Neural progenitor cell (in vitro differentiated cells): ENCODE measurements around the gene EYA3. TPM values are rescaled to one million over a fixed set of nuclear protein-coding genes. Genes with fewer than 3 reads are reported as not detected.

Source experiments
- DNase-seq: peaks from one replicate; pipeline ENCODE4 v3.0.0-alpha.2; 2016; ENCODE audit warnings: low spot score
- H2AFZ ChIP-seq: fragments of 200-600 bp; sonication (generic); replicated peaks from 2 replicates; pipeline ENCODE4 v1.6.1; 2016; ENCODE audit warnings: antibody characterized with exemption
- H3F3A ChIP-seq: fragments of 200-600 bp; sonication (generic); 2 replicates; pipeline ENCODE4 v1.6.1; 2016; ENCODE audit warnings: antibody characterized with exemption, low read depth
- H3K27ac ChIP-seq: fragments of 200-600 bp; sonication (generic); 2 replicates; pipeline ENCODE4 v1.5.1; 2016; ENCODE audit warnings: mild to moderate bottlenecking
- H3K27me3 ChIP-seq: fragments of 200-600 bp; sonication (generic); 2 replicates; pipeline ENCODE4 v1.6.1; 2016; ENCODE audit warnings: mild to moderate bottlenecking, moderate library complexity
- H3K36me3 ChIP-seq: fragments of 200-600 bp; sonication (generic); 2 replicates; pipeline ENCODE4 v1.5.1; 2016
- H3K4me1 ChIP-seq: fragments of 200-600 bp; sonication (generic); 2 replicates; pipeline ENCODE4 v1.6.1; 2016; ENCODE audit warnings: mixed run types
- H3K4me2 ChIP-seq: fragments of 200-600 bp; sonication (generic); 2 replicates; pipeline ENCODE4 v1.6.1; 2016
- H3K4me3 ChIP-seq: fragments of 200-600 bp; sonication (generic); 2 replicates; pipeline ENCODE4 v1.5.1; 2016
- H3K79me2 ChIP-seq: fragments of 200-600 bp; sonication (generic); 2 replicates; pipeline ENCODE4 v1.6.1; 2016; ENCODE audit warnings: low read depth
- H3K9ac ChIP-seq: fragments of 200-600 bp; sonication (generic); 2 replicates; pipeline ENCODE4 v1.6.1; 2016
- H3K9me3 ChIP-seq: fragments of 200-600 bp; sonication (generic); 2 replicates; pipeline ENCODE4 v1.5.1; 2016; ENCODE audit warnings: low read depth
- H4K20me1 ChIP-seq: fragments of 200-600 bp; sonication (generic); 2 replicates; pipeline ENCODE4 v1.6.1; 2016; ENCODE audit warnings: low read depth
- H3K27ac Mint-ChIP-seq: 3 replicates; pipeline ENCODE4 v1.8.0; 2021; ENCODE audit warnings: mixed read lengths
- H3K27me3 Mint-ChIP-seq: 2 replicates; pipeline ENCODE4 v1.8.0; 2022; ENCODE audit warnings: low read depth, mild to moderate bottlenecking, inconsistent platforms, moderate library complexity, mixed read lengths; ENCODE audit not compliant: insufficient read depth
- H3K36me3 Mint-ChIP-seq: 3 replicates; pipeline ENCODE4 v1.8.0; 2021; ENCODE audit warnings: mixed read lengths
- H3K4me1 Mint-ChIP-seq: 3 replicates; pipeline ENCODE4 v1.8.0; 2021; ENCODE audit warnings: mixed read lengths
- H3K4me3 Mint-ChIP-seq: 3 replicates; pipeline ENCODE4 v1.8.0; 2021; ENCODE audit warnings: mild to moderate bottlenecking, moderate library complexity, mixed read lengths
- H3K9me3 Mint-ChIP-seq: 3 replicates; pipeline ENCODE4 v1.8.0; 2020; ENCODE audit warnings: mixed read lengths
- EZH2 ChIP-seq: fragments of 200-600 bp; sonication (generic); IDR thresholded peaks from 2 replicates; pipeline ENCODE4 v1.6.1; 2017; ENCODE audit warnings: antibody characterized with exemption, mild to moderate bottlenecking, moderate library complexity
- EZH2phosphoT487 ChIP-seq: fragments of 200-600 bp; sonication (generic); IDR thresholded peaks from 2 replicates; pipeline ENCODE4 v1.6.1; 2017; ENCODE audit warnings: antibody characterized with exemption
- total RNA-seq: library from RNA; depleted of rRNA; stranded (reverse); fragments of >200 nt; gene quantifications from 2 replicates; pipeline ENCODE4 v1.2.3, GENCODE V29; 2015; ENCODE audit warnings: low replicate concordance
- TF ChIP-seq, protein P1 (sequence below): fragments of 200-600 bp; sonication (generic); IDR thresholded peaks from 2 replicates; pipeline ENCODE4 v1.5.1; 2017; ENCODE audit warnings: antibody characterized with exemption, mild to moderate bottlenecking

Gene EYA3
- total RNA-seq, 1 donor from 2014 or later, result 32.9 TPM

- H3K27ac Mint-ChIP-seq, result no peak overlapping the region
These were observed 19.6 kb upstream of the EYA3 start for GRCh38 chr1:28108001-28108400.

DNA sequence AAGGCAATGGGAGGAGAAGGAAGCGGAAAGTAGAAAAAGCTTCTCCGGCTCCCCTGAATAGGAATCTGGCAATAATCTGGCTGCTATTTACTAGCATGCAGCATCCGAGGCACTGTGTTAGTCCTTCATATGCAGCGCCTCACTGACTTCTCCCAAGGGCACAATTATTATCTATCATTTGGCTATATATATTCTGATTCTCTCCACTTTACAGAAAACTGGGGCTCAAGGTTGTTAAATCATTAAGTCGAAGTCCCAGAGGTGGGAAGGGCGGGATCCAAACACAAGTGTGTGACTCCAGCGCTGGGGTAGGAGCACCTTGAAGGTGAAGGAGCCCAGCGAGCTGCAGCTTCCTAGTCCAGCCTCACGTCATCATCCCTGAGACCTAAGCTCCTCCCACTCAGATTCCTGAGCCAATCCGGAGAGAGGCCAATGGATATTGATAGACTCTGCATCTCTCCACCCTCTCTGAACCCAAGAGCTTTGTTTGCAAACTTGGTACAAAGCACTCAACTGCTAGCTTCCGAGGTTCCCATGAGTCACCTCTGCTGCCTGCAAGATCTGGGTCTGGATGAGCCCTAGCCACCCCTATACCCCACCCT is 16.6 kb upstream of the EYA3 start:
- Histone ChIP-seq H3K27me3 (no peaks in the 10 kb centered on the region), H3K4me1 (no peaks in the 10 kb centered on the region), H3K4me3 (peak overlapping the region; percentile 36), H3K9ac (no peak overlapping the region), H3K36me3 (no peaks in the 10 kb centered on the region), H3K27ac (no peak overlapping the region), H4K20me1 (no peaks in the 10 kb centered on the region), H2AFZ (peak overlapping the region; percentile 95), H3K9me3 (no peaks in the 10 kb centered on the region), H3F3A (peaks cover 11% of the 10 kb centered on the region), H3K4me2 (peak overlapping the region; percentile 72), H3K79me2 (no peaks in the 10 kb centered on the region)
- Mint-ChIP-seq H3K4me3 (peak overlapping the region; percentile 67), H3K36me3 (no peaks in the 10 kb centered on the region), H3K9me3 (no peaks in the 10 kb centered on the region), H3K4me1 (peaks cover 8% of the 10 kb centered on the region), H3K27ac (no peak overlapping the region), H3K27me3 (peaks cover 2% of the 10 kb centered on the region)
- TF ChIP-seq EZH2 (no peak), EZH2phosphoT487 (no peak)
- TF ChIP-seq, protein P1, sequence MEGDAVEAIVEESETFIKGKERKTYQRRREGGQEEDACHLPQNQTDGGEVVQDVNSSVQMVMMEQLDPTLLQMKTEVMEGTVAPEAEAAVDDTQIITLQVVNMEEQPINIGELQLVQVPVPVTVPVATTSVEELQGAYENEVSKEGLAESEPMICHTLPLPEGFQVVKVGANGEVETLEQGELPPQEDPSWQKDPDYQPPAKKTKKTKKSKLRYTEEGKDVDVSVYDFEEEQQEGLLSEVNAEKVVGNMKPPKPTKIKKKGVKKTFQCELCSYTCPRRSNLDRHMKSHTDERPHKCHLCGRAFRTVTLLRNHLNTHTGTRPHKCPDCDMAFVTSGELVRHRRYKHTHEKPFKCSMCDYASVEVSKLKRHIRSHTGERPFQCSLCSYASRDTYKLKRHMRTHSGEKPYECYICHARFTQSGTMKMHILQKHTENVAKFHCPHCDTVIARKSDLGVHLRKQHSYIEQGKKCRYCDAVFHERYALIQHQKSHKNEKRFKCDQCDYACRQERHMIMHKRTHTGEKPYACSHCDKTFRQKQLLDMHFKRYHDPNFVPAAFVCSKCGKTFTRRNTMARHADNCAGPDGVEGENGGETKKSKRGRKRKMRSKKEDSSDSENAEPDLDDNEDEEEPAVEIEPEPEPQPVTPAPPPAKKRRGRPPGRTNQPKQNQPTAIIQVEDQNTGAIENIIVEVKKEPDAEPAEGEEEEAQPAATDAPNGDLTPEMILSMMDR, result no peak
- DNase-seq, result peak; percentile 71

More at GRCh38 chr1:28108001-28108400, 19.6 kb upstream of the EYA3 start:
- Histone ChIP-seq H2AFZ (no peak overlapping the region), H3K4me3 (no peak overlapping the region), H3F3A (peaks cover 11% of the 10 kb centered on the region), H3K79me2 (no peaks in the 10 kb centered on the region), H3K36me3 (no peaks in the 10 kb centered on the region), H3K4me2 (no peak overlapping the region), H3K4me1 (no peaks in the 10 kb centered on the region), H3K9me3 (no peaks in the 10 kb centered on the region), H4K20me1 (no peaks in the 10 kb centered on the region), H3K27me3 (no peaks in the 10 kb centered on the region), H3K9ac (no peak overlapping the region), H3K27ac (no peak overlapping the region)
- no peaks in the 10 kb centered on the region for H3K36me3 Mint-ChIP-seq
- no peak for DNase-seq
- no peaks in the 10 kb centered on the region for H3K9me3 Mint-ChIP-seq
- H3K4me1 Mint-ChIP-seq, result peaks cover 8% of the 10 kb centered on the region
- H3K4me3 Mint-ChIP-seq, result no peak overlapping the region
- peaks cover 4% of the 10 kb centered on the region for H3K27me3 Mint-ChIP-seq
- TF ChIP-seq EZH2phosphoT487 (no peak), EZH2 (no peak)
- TF ChIP-seq, protein P1, result no peak

GRCh38 chr1:28102189-28102588 is 13.8 kb upstream of the EYA3 start:
- no peaks in the 10 kb centered on the region for H3K4me1 ChIP-seq
- no peaks in the 10 kb centered on the region for H4K20me1 ChIP-seq
- Mint-ChIP-seq H3K4me3 (no peak overlapping the region), H3K27me3 (peaks cover 2% of the 10 kb centered on the region), H3K9me3 (no peaks in the 10 kb centered on the region), H3K36me3 (no peaks in the 10 kb centered on the region), H3K4me1 (peaks cover 8% of the 10 kb centered on the region), H3K27ac (no peak overlapping the region)
- H3K4me3 ChIP-seq, result no peak overlapping the region
- H3K79me2 ChIP-seq, result no peaks in the 10 kb centered on the region
- H2AFZ ChIP-seq, result no peak overlapping the region
- H3K27ac ChIP-seq, result no peak overlapping the region
- DNase-seq, result no peak
- H3K9ac ChIP-seq, result no peak overlapping the region
- H3F3A ChIP-seq, result peaks cover 11% of the 10 kb centered on the region
- H3K9me3 ChIP-seq, result no peaks in the 10 kb centered on the region
- TF ChIP-seq, protein P1, result no peak
- TF ChIP-seq EZH2, result no peak
- TF ChIP-seq EZH2phosphoT487, result no peak
- no peak overlapping the region for H3K4me2 ChIP-seq
- no peaks in the 10 kb centered on the region for H3K27me3 ChIP-seq
- H3K36me3 ChIP-seq, result no peaks in the 10 kb centered on the region
